Neural progenitor cell (in vitro differentiated cells): ENCODE results near the gene PPY. TPM values are rescaled to one million over a fixed set of nuclear protein-coding genes. Genes with fewer than 3 reads are reported as not detected.
A peak's percentile ranks its signal among the peaks of the same experiment; 100 is the strongest.

ENCODE experiments used
- DNase-seq: peaks from one replicate; pipeline ENCODE4 v3.0.0-alpha.2; 2016; ENCODE audit warnings: low spot score
- H2AFZ ChIP-seq: fragments of 200-600 bp; sonication (generic); replicated peaks from 2 replicates; pipeline ENCODE4 v1.6.1; 2016; ENCODE audit warnings: antibody characterized with exemption
- H3F3A ChIP-seq: fragments of 200-600 bp; sonication (generic); 2 replicates; pipeline ENCODE4 v1.6.1; 2016; ENCODE audit warnings: antibody characterized with exemption, low read depth
- H3K27ac ChIP-seq: fragments of 200-600 bp; sonication (generic); 2 replicates; pipeline ENCODE4 v1.5.1; 2016; ENCODE audit warnings: mild to moderate bottlenecking
- H3K27me3 ChIP-seq: fragments of 200-600 bp; sonication (generic); 2 replicates; pipeline ENCODE4 v1.6.1; 2016; ENCODE audit warnings: mild to moderate bottlenecking, moderate library complexity
- H3K36me3 ChIP-seq: fragments of 200-600 bp; sonication (generic); 2 replicates; pipeline ENCODE4 v1.5.1; 2016
- H3K4me1 ChIP-seq: fragments of 200-600 bp; sonication (generic); 2 replicates; pipeline ENCODE4 v1.6.1; 2016; ENCODE audit warnings: mixed run types
- H3K4me2 ChIP-seq: fragments of 200-600 bp; sonication (generic); 2 replicates; pipeline ENCODE4 v1.6.1; 2016
- H3K4me3 ChIP-seq: fragments of 200-600 bp; sonication (generic); 2 replicates; pipeline ENCODE4 v1.5.1; 2016
- H3K79me2 ChIP-seq: fragments of 200-600 bp; sonication (generic); 2 replicates; pipeline ENCODE4 v1.6.1; 2016; ENCODE audit warnings: low read depth
- H3K9ac ChIP-seq: fragments of 200-600 bp; sonication (generic); 2 replicates; pipeline ENCODE4 v1.6.1; 2016
- H3K9me3 ChIP-seq: fragments of 200-600 bp; sonication (generic); 2 replicates; pipeline ENCODE4 v1.5.1; 2016; ENCODE audit warnings: low read depth
- H4K20me1 ChIP-seq: fragments of 200-600 bp; sonication (generic); 2 replicates; pipeline ENCODE4 v1.6.1; 2016; ENCODE audit warnings: low read depth
- H3K27ac Mint-ChIP-seq: 3 replicates; pipeline ENCODE4 v1.8.0; 2021; ENCODE audit warnings: mixed read lengths
- H3K27me3 Mint-ChIP-seq: 2 replicates; pipeline ENCODE4 v1.8.0; 2022; ENCODE audit warnings: low read depth, mild to moderate bottlenecking, inconsistent platforms, moderate library complexity, mixed read lengths; ENCODE audit not compliant: insufficient read depth
- H3K36me3 Mint-ChIP-seq: 3 replicates; pipeline ENCODE4 v1.8.0; 2021; ENCODE audit warnings: mixed read lengths
- H3K4me1 Mint-ChIP-seq: 3 replicates; pipeline ENCODE4 v1.8.0; 2021; ENCODE audit warnings: mixed read lengths
- H3K4me3 Mint-ChIP-seq: 3 replicates; pipeline ENCODE4 v1.8.0; 2021; ENCODE audit warnings: mild to moderate bottlenecking, moderate library complexity, mixed read lengths
- H3K9me3 Mint-ChIP-seq: 3 replicates; pipeline ENCODE4 v1.8.0; 2020; ENCODE audit warnings: mixed read lengths
- CTCF ChIP-seq: fragments of 200-600 bp; sonication (generic); IDR thresholded peaks from 2 replicates; pipeline ENCODE4 v1.5.1; 2017; ENCODE audit warnings: antibody characterized with exemption, mild to moderate bottlenecking
- EZH2 ChIP-seq: fragments of 200-600 bp; sonication (generic); IDR thresholded peaks from 2 replicates; pipeline ENCODE4 v1.6.1; 2017; ENCODE audit warnings: antibody characterized with exemption, mild to moderate bottlenecking, moderate library complexity
- EZH2phosphoT487 ChIP-seq: fragments of 200-600 bp; sonication (generic); IDR thresholded peaks from 2 replicates; pipeline ENCODE4 v1.6.1; 2017; ENCODE audit warnings: antibody characterized with exemption
- total RNA-seq: library from RNA; depleted of rRNA; stranded (reverse); fragments of >200 nt; gene quantifications from 2 replicates; pipeline ENCODE4 v1.2.3, GENCODE V29; 2015; ENCODE audit warnings: low replicate concordance

Gene PPY
- total RNA-seq, result not detected in 2 replicates

- Histone ChIP-seq H3K27ac (no peak within 1 kb of the TSS), H3F3A (no peaks in the 10 kb centered on the region), H3K4me3 (no peak within 1 kb of the TSS), H3K4me2 (no peak within 1 kb of the TSS), H3K27me3 (peaks cover 32% of the 10 kb centered on the region), H3K79me2 (no peaks in the 10 kb centered on the region), H4K20me1 (no peaks in the 10 kb centered on the region), H3K9ac (no peak within 1 kb of the TSS), H3K36me3 (no peaks in the 10 kb centered on the region), H2AFZ (no peak within 1 kb of the TSS), H3K9me3 (no peaks in the 10 kb centered on the region), H3K4me1 (no peaks in the 10 kb centered on the region)
- no peak for DNase-seq
- no peak for TF ChIP-seq EZH2phosphoT487
- TF ChIP-seq EZH2, result no peak
- TF ChIP-seq CTCF, result no peak
- Mint-ChIP-seq H3K9me3 (no peaks in the 10 kb centered on the region), H3K4me3 (no peak within 1 kb of the TSS), H3K27ac (peak within 1 kb of the TSS; percentile 60), H3K36me3 (peaks cover 2% of the 10 kb centered on the region), H3K4me1 (peaks cover 22% of the 10 kb centered on the region), H3K27me3 (peaks cover 9% of the 10 kb centered on the region)
These were observed at the start of gene PPY for GRCh38 chr17:43942051-43942685. TSS of gene PPY (minus strand) at chr17:43942476. CDS start at chr17:43941654, 822 bp downstream.

GRCh38 chr17:43988301-43988700, 46.0 kb upstream of the PPY start:
- no peak overlapping the region for H3K27ac Mint-ChIP-seq
- H3F3A ChIP-seq, result peaks cover 12% of the 10 kb centered on the region
- DNase-seq, result no peak
- no peaks in the 10 kb centered on the region for H3K9me3 ChIP-seq
- H3K27ac ChIP-seq, result no peak overlapping the region
- peaks cover 19% of the 10 kb centered on the region for H3K4me1 ChIP-seq
- no peaks in the 10 kb centered on the region for H3K36me3 ChIP-seq
- no peak overlapping the region for H2AFZ ChIP-seq
- peaks cover 11% of the 10 kb centered on the region for H3K27me3 ChIP-seq
- peaks cover 15% of the 10 kb centered on the region for H3K4me1 Mint-ChIP-seq
- peaks cover 2% of the 10 kb centered on the region for H3K27me3 Mint-ChIP-seq
- no peak for TF ChIP-seq EZH2phosphoT487
- TF ChIP-seq EZH2, result no peak
- no peaks in the 10 kb centered on the region for H3K9me3 Mint-ChIP-seq
- no peak overlapping the region for H3K9ac ChIP-seq
- H3K4me3 ChIP-seq, result no peak overlapping the region
- peak overlapping the region; percentile 33 for H3K4me3 Mint-ChIP-seq
- H3K36me3 Mint-ChIP-seq, result no peaks in the 10 kb centered on the region
- H3K4me2 ChIP-seq, result no peak overlapping the region
- H4K20me1 ChIP-seq, result no peaks in the 10 kb centered on the region
- no peaks in the 10 kb centered on the region for H3K79me2 ChIP-seq

GRCh38 chr17:43987131-43988021, 45.1 kb upstream of the PPY start:
- H3K9ac ChIP-seq, result no peak overlapping the region
- peaks cover 20% of the 10 kb centered on the region for H3K27me3 ChIP-seq
- no peaks in the 10 kb centered on the region for H4K20me1 ChIP-seq
- no peaks in the 10 kb centered on the region for H3K9me3 Mint-ChIP-seq
- no peaks in the 10 kb centered on the region for H3K79me2 ChIP-seq
- no peaks in the 10 kb centered on the region for H3K36me3 Mint-ChIP-seq
- H3K27ac ChIP-seq, result no peak overlapping the region
- H2AFZ ChIP-seq, result peak overlapping the region; percentile 92
- H3K9me3 ChIP-seq, result no peaks in the 10 kb centered on the region
- H3K4me2 ChIP-seq, result peak overlapping the region; percentile 27
- no peak overlapping the region for H3K4me3 Mint-ChIP-seq
- peaks cover 19% of the 10 kb centered on the region for H3K4me1 ChIP-seq
- DNase-seq, result no peak
- H3K27ac Mint-ChIP-seq, result peak overlapping the region; percentile 43
- no peaks in the 10 kb centered on the region for H3K36me3 ChIP-seq
- peaks cover 3% of the 10 kb centered on the region for H3K27me3 Mint-ChIP-seq
- H3F3A ChIP-seq, result peaks cover 12% of the 10 kb centered on the region
- no peak for TF ChIP-seq EZH2
- no peak for TF ChIP-seq EZH2phosphoT487
- TF ChIP-seq CTCF, result no peak
- H3K4me1 Mint-ChIP-seq, result peaks cover 15% of the 10 kb centered on the region
- H3K4me3 ChIP-seq, result no peak overlapping the region
